Liver (tissue), 9 donors: Measurements from ENCODE around the gene DOCK8. TPM values are rescaled to one million over a fixed set of nuclear protein-coding genes. Genes with fewer than 3 reads are reported as not detected.

Source experiments
- DNase-seq: peaks from one replicate; pipeline ENCODE4 v3.0.0-alpha.2; 2017; ENCODE audit warnings: low spot score
- H3K27ac ChIP-seq, 2 donors: one replicate each; pipeline ENCODE4 v1.7.0; 2013; ENCODE audit warnings: inconsistent platforms in 2 of 2, low read length in 2 of 2, control low read depth in 1 of 2, low read depth in 1 of 2, mild to moderate bottlenecking in 1 of 2
- H3K27me3 ChIP-seq, 4 donors: one replicate each; pipeline versions ENCODE4 v1.6.1 to v1.7.0; 2013; ENCODE audit warnings: low read length in 3 of 4, inconsistent platforms in 1 of 4, mild to moderate bottlenecking in 1 of 4, moderate library complexity in 1 of 4; ENCODE audit not compliant: control insufficient read depth in 4 of 4, insufficient read depth in 4 of 4
- H3K36me3 ChIP-seq, 4 donors: one replicate each; pipeline versions ENCODE4 v1.6.1 to v1.7.0; 2013; ENCODE audit warnings: low read length in 3 of 4, mild to moderate bottlenecking in 3 of 4, low read depth in 1 of 4, moderate library complexity in 1 of 4; ENCODE audit not compliant: control insufficient read depth in 4 of 4, insufficient read depth in 3 of 4
- H3K4me1 ChIP-seq, 4 donors: one replicate each; pipeline versions ENCODE4 v1.6.1 to v1.7.0; 2013; ENCODE audit warnings: low read length in 3 of 4, mild to moderate bottlenecking in 3 of 4, moderate library complexity in 1 of 4; ENCODE audit not compliant: control insufficient read depth in 4 of 4, insufficient read depth in 4 of 4
- H3K4me3 ChIP-seq, 3 donors: one replicate each; pipeline versions ENCODE4 v1.6.1 to v1.7.0; 2013; ENCODE audit warnings: low read length in 3 of 3, control low read depth in 1 of 3, low read depth in 1 of 3, mild to moderate bottlenecking in 1 of 3
- H3K9ac ChIP-seq, 2 donors: one replicate each; pipeline ENCODE4 v1.7.0; 2013; ENCODE audit warnings: low read length in 2 of 2, mild to moderate bottlenecking in 2 of 2, moderate library complexity in 2 of 2, control low read depth in 1 of 2, low read depth in 1 of 2
- H3K9me3 ChIP-seq, 4 donors: one replicate each; pipeline versions ENCODE4 v1.6.1 to v1.7.0; 2013; ENCODE audit warnings: low read length in 3 of 4; ENCODE audit not compliant: control insufficient read depth in 4 of 4
- FOXA1 ChIP-seq: IDR thresholded peaks from 2 replicates; pipeline ENCODE4 v1.6.1; 2016; ENCODE audit warnings: antibody characterized with exemption
- FOXA2 ChIP-seq: IDR thresholded peaks from 2 replicates; pipeline ENCODE4 v1.6.1; 2016; ENCODE audit warnings: antibody characterized with exemption
- GABPA ChIP-seq, 2 donors: IDR thresholded peaks in 1 of 2; conservative IDR thresholded peaks in 1 of 2; 2 replicates each; pipeline ENCODE4 v1.6.1; 2016; ENCODE audit warnings: antibody characterized with exemption in 2 of 2, mild to moderate bottlenecking in 1 of 2, moderate library complexity in 1 of 2
- HNF4A ChIP-seq, 2 donors: conservative IDR thresholded peaks; 2 replicates each; pipeline ENCODE4 v1.6.1; 2016; ENCODE audit warnings: antibody characterized with exemption in 2 of 2, mild to moderate bottlenecking in 2 of 2
- HNF4G ChIP-seq: IDR thresholded peaks from 2 replicates; pipeline ENCODE4 v1.6.1; 2016; ENCODE audit warnings: antibody characterized with exemption
- JUND ChIP-seq, 2 donors: IDR thresholded peaks; 2 replicates each; pipeline ENCODE4 v1.6.1; 2016; ENCODE audit warnings: antibody characterized with exemption in 2 of 2
- RAD21 ChIP-seq, 2 donors: IDR thresholded peaks; 2 replicates each; pipeline ENCODE4 v1.6.1; 2016; ENCODE audit warnings: antibody characterized with exemption in 2 of 2, mild to moderate bottlenecking in 2 of 2
- RXRA ChIP-seq, 2 donors: IDR thresholded peaks; 2 replicates each; pipeline ENCODE4 v1.6.1; 2017 to 2018; ENCODE audit warnings: antibody characterized with exemption in 2 of 2, mild to moderate bottlenecking in 1 of 2
- SP1 ChIP-seq: IDR thresholded peaks from 2 replicates; pipeline ENCODE4 v1.6.1; 2018; ENCODE audit warnings: antibody characterized with exemption, mild to moderate bottlenecking
- TAF1 ChIP-seq: conservative IDR thresholded peaks from 2 replicates; pipeline ENCODE4 v1.6.1; 2016; ENCODE audit warnings: antibody characterized with exemption, mild to moderate bottlenecking
- YY1 ChIP-seq: IDR thresholded peaks from 2 replicates; pipeline ENCODE4 v1.6.1; 2016; ENCODE audit warnings: antibody characterized with exemption, mild to moderate bottlenecking
- WGBS: extraction: QIAGEN DNeasy Blood & Tissue Kit; methylation state at CpG from one replicate; pipeline ENCODE4 v1.1.7; 2013; 5-methylcytosine and 5-hydroxymethylcytosine counted together
- polyA plus RNA-seq, 2 donors: library from polyadenylated mRNA; stranded (reverse) in 1 of 2; unstranded in 1 of 2; fragments of 200-250 nt in 1 of 2; fragments of >200 nt in 1 of 2; fragmentation: Nextera tagmentation in 1 of 2; extraction: Ambion mirVana in 1 of 2; gene quantifications; one replicate each; pipeline versions ENCODE4 v1.2.1 to v1.2.3, GENCODE V29; 2013 to 2015
- total RNA-seq, 2 donors: library from RNA; depleted of rRNA; stranded (reverse); fragments of >200 nt; gene quantifications; one replicate each; pipeline ENCODE4 v1.2.3, GENCODE V29; 2014
- TF ChIP-seq, protein P1 (sequence below): IDR thresholded peaks from 2 replicates; pipeline ENCODE4 v1.6.1; 2016; ENCODE audit warnings: antibody characterized with exemption
- TF ChIP-seq, protein P2 (sequence below): IDR thresholded peaks from 2 replicates; pipeline ENCODE4 v1.6.1; 2016; ENCODE audit warnings: antibody characterized with exemption
- TF ChIP-seq, protein P3 (sequence below): IDR thresholded peaks from 2 replicates; pipeline ENCODE4 v1.6.1; 2016; ENCODE audit warnings: antibody characterized with exemption
- TF ChIP-seq, protein P4 (sequence below): fragments of 150-350 bp; IDR thresholded peaks from 2 replicates; pipeline ENCODE4 v1.5.1; 2017; ENCODE audit warnings: improper control_type of control experiment, low read depth, low read length; ENCODE audit not compliant: missing input control
- TF ChIP-seq, protein P5 (sequence below): IDR thresholded peaks from 2 replicates; pipeline ENCODE4 v1.6.1; 2016; ENCODE audit warnings: antibody characterized with exemption, mild to moderate bottlenecking
- donor health status: healthy.
- donor health status: healthy.
- donor health status: healthy.
- donor health status: healthy.
- donor health status: healthy.

DOCK8 gene
- total and polyA plus RNA-seq, 4 donors, result 3.8 to 22.6 (median 7.4) TPM

DNA sequence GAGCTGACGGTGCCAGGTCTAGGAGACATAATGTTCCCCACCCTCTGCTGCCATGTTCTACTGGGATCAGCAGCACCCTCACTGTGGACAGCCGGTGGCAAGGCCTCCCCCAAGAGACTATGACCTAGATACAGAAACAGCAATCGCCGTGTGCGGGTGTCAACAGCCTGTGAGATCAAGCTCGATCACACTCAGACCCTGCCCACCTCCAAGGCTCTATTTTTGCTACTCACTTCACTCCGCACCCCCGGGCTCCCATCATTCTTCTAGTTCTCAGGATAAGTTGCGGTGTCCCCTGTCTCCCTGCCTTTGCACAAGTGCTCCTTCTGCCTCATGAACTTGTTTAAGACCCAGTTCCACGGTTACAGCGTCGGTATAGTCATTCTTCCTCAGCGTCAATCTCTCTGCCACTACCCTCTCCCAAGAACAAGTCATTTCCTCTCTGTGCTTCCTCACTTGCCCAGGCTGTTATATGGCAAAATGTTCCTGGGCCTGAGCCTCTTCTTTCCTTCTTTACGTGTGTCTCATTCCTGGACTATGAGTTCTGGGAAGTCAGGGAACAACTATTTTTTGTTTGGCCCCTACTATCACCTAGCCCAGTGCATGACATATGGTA lies 5.4 kb upstream of the DOCK8 start:
- peaks cover 0 to 6% (median under 1%) of the 10 kb centered on the region in 4 donors for H3K4me1 ChIP-seq
- 88% methylated on average over 14 of the region's 14 CpGs for WGBS
- H3K36me3 ChIP-seq, result no peaks in the 10 kb centered on the region
- no peak for TF ChIP-seq JUND (IDR thresholded peaks at IDR 0.05)
- H3K4me3 ChIP-seq, result no peak overlapping the region
- no peak for DNase-seq
- no peak overlapping the region for H3K9ac ChIP-seq
- H3K9me3 ChIP-seq, result no peaks in the 10 kb centered on the region
- H3K27me3 ChIP-seq, result peaks cover 0 to 2% (median 0%) of the 10 kb centered on the region in 4 donors
- H3K27ac ChIP-seq, result no peak overlapping the region

DNA sequence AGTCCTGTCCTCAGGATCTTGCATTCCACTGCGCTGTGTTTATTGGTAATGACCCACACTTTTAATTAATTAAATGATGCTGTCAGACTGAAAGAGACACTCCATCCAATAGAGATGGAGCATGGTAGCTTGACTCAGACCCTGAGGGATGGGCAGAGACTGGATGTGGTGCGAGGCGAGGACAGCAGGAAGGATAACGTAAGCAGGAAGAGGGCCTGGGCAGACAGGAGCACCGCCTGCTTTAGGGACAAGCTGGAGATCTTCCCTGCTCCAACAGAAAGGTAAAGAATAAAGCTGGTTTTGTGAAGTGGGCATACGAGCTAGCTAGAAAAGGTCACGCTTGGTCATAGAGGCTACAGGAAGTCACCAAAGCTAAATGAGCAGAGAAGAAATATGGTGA lies 3.6 kb upstream of the DOCK8 start:
- no peak overlapping the region for H3K9ac ChIP-seq
- no peak overlapping the region for H3K4me3 ChIP-seq
- peaks cover 0 to 10% (median 4%) of the 10 kb centered on the region in 4 donors for H3K4me1 ChIP-seq
- WGBS, result 85% methylated on average over 7 of the region's 7 CpGs
- TF ChIP-seq JUND (IDR thresholded peaks at IDR 0.05), result no peak
- TF ChIP-seq, protein P1, sequence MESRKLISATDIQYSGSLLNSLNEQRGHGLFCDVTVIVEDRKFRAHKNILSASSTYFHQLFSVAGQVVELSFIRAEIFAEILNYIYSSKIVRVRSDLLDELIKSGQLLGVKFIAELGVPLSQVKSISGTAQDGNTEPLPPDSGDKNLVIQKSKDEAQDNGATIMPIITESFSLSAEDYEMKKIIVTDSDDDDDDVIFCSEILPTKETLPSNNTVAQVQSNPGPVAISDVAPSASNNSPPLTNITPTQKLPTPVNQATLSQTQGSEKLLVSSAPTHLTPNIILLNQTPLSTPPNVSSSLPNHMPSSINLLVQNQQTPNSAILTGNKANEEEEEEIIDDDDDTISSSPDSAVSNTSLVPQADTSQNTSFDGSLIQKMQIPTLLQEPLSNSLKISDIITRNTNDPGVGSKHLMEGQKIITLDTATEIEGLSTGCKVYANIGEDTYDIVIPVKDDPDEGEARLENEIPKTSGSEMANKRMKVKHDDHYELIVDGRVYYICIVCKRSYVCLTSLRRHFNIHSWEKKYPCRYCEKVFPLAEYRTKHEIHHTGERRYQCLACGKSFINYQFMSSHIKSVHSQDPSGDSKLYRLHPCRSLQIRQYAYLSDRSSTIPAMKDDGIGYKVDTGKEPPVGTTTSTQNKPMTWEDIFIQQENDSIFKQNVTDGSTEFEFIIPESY, result no peak
- TF ChIP-seq, protein P2, sequence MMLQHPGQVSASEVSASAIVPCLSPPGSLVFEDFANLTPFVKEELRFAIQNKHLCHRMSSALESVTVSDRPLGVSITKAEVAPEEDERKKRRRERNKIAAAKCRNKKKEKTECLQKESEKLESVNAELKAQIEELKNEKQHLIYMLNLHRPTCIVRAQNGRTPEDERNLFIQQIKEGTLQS, result no peak
- no peak for TF ChIP-seq HNF4A (conservative IDR thresholded peaks at IDR 0.05)
- no peak for TF ChIP-seq GABPA (IDR thresholded peaks at IDR 0.05 in 1 of 2, conservative IDR thresholded peaks at IDR 0.05 in 1 of 2)
- TF ChIP-seq TAF1, result no peak
- TF ChIP-seq HNF4G, result no peak
- no peak for TF ChIP-seq SP1
- no peaks in the 10 kb centered on the region for H3K9me3 ChIP-seq
- peaks cover 0 to 2% (median 0%) of the 10 kb centered on the region in 4 donors for H3K27me3 ChIP-seq
- no peaks in the 10 kb centered on the region for H3K36me3 ChIP-seq
- no peak for DNase-seq
- no peak overlapping the region for H3K27ac ChIP-seq

DNA sequence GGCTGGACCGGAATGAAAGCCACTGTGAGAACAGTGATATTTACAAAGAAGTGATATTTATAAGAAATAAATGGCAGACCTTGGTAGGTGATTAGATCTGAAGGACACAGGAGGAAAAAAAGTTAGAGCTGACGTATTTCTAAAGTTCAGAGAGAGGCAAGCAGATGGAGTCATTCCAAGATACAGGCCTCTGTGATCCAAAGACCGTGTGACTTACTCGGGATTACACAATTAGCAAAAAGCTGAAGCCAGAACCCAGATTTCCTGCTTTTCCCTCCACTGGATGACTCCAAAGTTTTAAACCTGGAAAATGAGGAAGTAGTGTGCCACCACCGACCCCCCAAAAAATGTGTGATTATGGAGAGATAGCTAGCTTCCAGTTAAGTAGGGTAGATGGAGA lies 3.1 kb upstream of the DOCK8 start:
- Histone ChIP-seq H3K36me3 (no peaks in the 10 kb centered on the region), H3K9me3 (no peaks in the 10 kb centered on the region), H3K4me1 (peaks cover 0 to 10% (median 4%) of the 10 kb centered on the region in 4 donors), H3K27ac (no peak overlapping the region), H3K9ac (no peak overlapping the region), H3K4me3 (no peak overlapping the region), H3K27me3 (peaks cover 0 to 2% (median 0%) of the 10 kb centered on the region in 4 donors)
- WGBS, result 25% methylated on average over 5 of the region's 5 CpGs
- no peak for DNase-seq
- TF ChIP-seq, protein P3, sequence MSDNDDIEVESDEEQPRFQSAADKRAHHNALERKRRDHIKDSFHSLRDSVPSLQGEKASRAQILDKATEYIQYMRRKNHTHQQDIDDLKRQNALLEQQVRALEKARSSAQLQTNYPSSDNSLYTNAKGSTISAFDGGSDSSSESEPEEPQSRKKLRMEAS, result no peak
- peak in 1 of 2 donors; percentile 55 for TF ChIP-seq RXRA (IDR thresholded peaks at IDR 0.05)
- TF ChIP-seq RAD21 (IDR thresholded peaks at IDR 0.05), result no peak
- TF ChIP-seq TAF1, result no peak
- no peak for TF ChIP-seq FOXA2
- TF ChIP-seq JUND (IDR thresholded peaks at IDR 0.05), result peak in 1 of 2 donors; percentile 29
- TF ChIP-seq SP1, result no peak
- TF ChIP-seq YY1, result no peak
- TF ChIP-seq HNF4A (conservative IDR thresholded peaks at IDR 0.05), result peak in 1 of 2 donors; percentile 36
- TF ChIP-seq, protein P4, sequence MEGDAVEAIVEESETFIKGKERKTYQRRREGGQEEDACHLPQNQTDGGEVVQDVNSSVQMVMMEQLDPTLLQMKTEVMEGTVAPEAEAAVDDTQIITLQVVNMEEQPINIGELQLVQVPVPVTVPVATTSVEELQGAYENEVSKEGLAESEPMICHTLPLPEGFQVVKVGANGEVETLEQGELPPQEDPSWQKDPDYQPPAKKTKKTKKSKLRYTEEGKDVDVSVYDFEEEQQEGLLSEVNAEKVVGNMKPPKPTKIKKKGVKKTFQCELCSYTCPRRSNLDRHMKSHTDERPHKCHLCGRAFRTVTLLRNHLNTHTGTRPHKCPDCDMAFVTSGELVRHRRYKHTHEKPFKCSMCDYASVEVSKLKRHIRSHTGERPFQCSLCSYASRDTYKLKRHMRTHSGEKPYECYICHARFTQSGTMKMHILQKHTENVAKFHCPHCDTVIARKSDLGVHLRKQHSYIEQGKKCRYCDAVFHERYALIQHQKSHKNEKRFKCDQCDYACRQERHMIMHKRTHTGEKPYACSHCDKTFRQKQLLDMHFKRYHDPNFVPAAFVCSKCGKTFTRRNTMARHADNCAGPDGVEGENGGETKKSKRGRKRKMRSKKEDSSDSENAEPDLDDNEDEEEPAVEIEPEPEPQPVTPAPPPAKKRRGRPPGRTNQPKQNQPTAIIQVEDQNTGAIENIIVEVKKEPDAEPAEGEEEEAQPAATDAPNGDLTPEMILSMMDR, result no peak
- TF ChIP-seq, protein P5, sequence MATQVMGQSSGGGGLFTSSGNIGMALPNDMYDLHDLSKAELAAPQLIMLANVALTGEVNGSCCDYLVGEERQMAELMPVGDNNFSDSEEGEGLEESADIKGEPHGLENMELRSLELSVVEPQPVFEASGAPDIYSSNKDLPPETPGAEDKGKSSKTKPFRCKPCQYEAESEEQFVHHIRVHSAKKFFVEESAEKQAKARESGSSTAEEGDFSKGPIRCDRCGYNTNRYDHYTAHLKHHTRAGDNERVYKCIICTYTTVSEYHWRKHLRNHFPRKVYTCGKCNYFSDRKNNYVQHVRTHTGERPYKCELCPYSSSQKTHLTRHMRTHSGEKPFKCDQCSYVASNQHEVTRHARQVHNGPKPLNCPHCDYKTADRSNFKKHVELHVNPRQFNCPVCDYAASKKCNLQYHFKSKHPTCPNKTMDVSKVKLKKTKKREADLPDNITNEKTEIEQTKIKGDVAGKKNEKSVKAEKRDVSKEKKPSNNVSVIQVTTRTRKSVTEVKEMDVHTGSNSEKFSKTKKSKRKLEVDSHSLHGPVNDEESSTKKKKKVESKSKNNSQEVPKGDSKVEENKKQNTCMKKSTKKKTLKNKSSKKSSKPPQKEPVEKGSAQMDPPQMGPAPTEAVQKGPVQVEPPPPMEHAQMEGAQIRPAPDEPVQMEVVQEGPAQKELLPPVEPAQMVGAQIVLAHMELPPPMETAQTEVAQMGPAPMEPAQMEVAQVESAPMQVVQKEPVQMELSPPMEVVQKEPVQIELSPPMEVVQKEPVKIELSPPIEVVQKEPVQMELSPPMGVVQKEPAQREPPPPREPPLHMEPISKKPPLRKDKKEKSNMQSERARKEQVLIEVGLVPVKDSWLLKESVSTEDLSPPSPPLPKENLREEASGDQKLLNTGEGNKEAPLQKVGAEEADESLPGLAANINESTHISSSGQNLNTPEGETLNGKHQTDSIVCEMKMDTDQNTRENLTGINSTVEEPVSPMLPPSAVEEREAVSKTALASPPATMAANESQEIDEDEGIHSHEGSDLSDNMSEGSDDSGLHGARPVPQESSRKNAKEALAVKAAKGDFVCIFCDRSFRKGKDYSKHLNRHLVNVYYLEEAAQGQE, result no peak
- TF ChIP-seq FOXA1, result no peak
- TF ChIP-seq, protein P1, result no peak
- TF ChIP-seq HNF4G, result no peak
- no peak for TF ChIP-seq GABPA (IDR thresholded peaks at IDR 0.05 in 1 of 2, conservative IDR thresholded peaks at IDR 0.05 in 1 of 2)
- TF ChIP-seq, protein P2, result no peak
